Mucosa of descending colon (tissue), 3 donors: ENCODE data around the gene HOXA4. TPM values are rescaled to one million over a fixed set of nuclear protein-coding genes. Genes with fewer than 3 reads are reported as not detected.

Experiments used
- ATAC-seq: fragments of 200-7000 bp; cut with Tn5 transposase; one replicate; pipeline ENCODE4 v1.9.1; 2020; ENCODE audit warnings: mild to moderate bottlenecking, moderate library complexity
- DNase-seq, 3 donors: peaks; one replicate each; pipeline ENCODE4 v3.0.0-alpha.2; 2020
- H3K36me3 ChIP-seq: fragments of 200-600 bp; one replicate; pipeline ENCODE4 v1.8.0; 2021; ENCODE audit warnings: low read depth, mild to moderate bottlenecking
- H3K4me1 ChIP-seq: fragments of 200-600 bp; one replicate; pipeline ENCODE4 v1.8.0; 2021; ENCODE audit warnings: low read depth, mild to moderate bottlenecking
- H3K4me3 ChIP-seq: fragments of 200-600 bp; one replicate; pipeline ENCODE4 v1.8.0; 2021; ENCODE audit warnings: mild to moderate bottlenecking
- H3K9me3 ChIP-seq: fragments of 200-600 bp; one replicate; pipeline ENCODE4 v1.8.0; 2021; ENCODE audit warnings: mild to moderate bottlenecking
- CTCF ChIP-seq: fragments of 200-600 bp; IDR thresholded peaks from one replicate; pipeline ENCODE4 v1.8.0; 2022; ENCODE audit warnings: antibody characterized with exemption, mild to moderate bottlenecking
- intact Hi-C, 2 donors: fragments of 100-400 bp; cut with DNase I in 1 of 2; cut with micrococcal nuclease in 1 of 2; formaldehyde crosslinking; loops; one replicate each; pipeline versions ENCODE4 v1.11.0 to v1.11.1; 2022; cut with DNase I, micrococcal nuclease
- total RNA-seq, 3 donors: library from RNA; stranded (reverse); fragmentation: NEBNext Ultra II Directional in 2 of 3; extraction: Animal tissue kit (Norgen Biotek cat#: 25700) in 2 of 3; gene quantifications; one replicate each; pipeline versions ENCODE4 v1.2.1 to v1.2.4, GENCODE V29; 2021 to 2023
- donor health status: DM: no; HTN: no; CAD: no; lungs with moderate emphysema.
- donor health status: DM: no; HTN: no; CAD: no.
- donor health status: DM: no; HTN: yes; CAD: no.

The HOXA4 gene
- total RNA-seq, 3 donors from 2014 or later = 5.9 to 9.5 (median 8.3) TPM

GRCh38 chr7:27164045-27164366 is 33.4 kb upstream of the HOXA4 start:
- no peak for TF ChIP-seq CTCF
- no peak for ATAC-seq
- no peaks in the 10 kb centered on the region for H3K36me3 ChIP-seq
- DNase-seq = no peak
- intact Hi-C loops = loop anchor here (5.0 to 10.0 kb wide), 2 partner anchors 797 to 1299 kb away; no protein-coding TSS in a partner anchor
- peak overlapping the region; percentile 48 for H3K4me3 ChIP-seq
- peaks cover 10% of the 10 kb centered on the region for H3K4me1 ChIP-seq
- H3K9me3 ChIP-seq = no peaks in the 10 kb centered on the region

- H3K4me3 ChIP-seq = peak overlapping the region; percentile 48
- ATAC-seq (no peak), DNase-seq (peak in 1 of 3 donors; percentile 49)
- H3K4me1 ChIP-seq = peaks cover 10% of the 10 kb centered on the region
- no peaks in the 10 kb centered on the region for H3K9me3 ChIP-seq
- TF ChIP-seq CTCF = no peak
- no peaks in the 10 kb centered on the region for H3K36me3 ChIP-seq
- intact Hi-C loops = loop anchor here (5.0 to 10.0 kb wide), 2 partner anchors 796 to 1299 kb away; no protein-coding TSS in a partner anchor
Observed at GRCh38 chr7:27163288-27164044, 32.9 kb upstream of the HOXA4 start.

- TF ChIP-seq CTCF = no peak
- intact Hi-C loops = loop anchor here (5.0 to 10.0 kb wide), 2 partner anchors 795 to 1298 kb away; no protein-coding TSS in a partner anchor
- no peaks in the 10 kb centered on the region for H3K9me3 ChIP-seq
- peaks cover 10% of the 10 kb centered on the region for H3K4me1 ChIP-seq
- H3K36me3 ChIP-seq = no peaks in the 10 kb centered on the region
- ATAC-seq = no peak
- no peak overlapping the region for H3K4me3 ChIP-seq
- no peak for DNase-seq
Observed at GRCh38 chr7:27162561-27163287, 32.2 kb upstream of the HOXA4 start.

- intact Hi-C loops = loop anchor here (5.0 to 10.0 kb wide), 2 partner anchors 795 to 1297 kb away; no protein-coding TSS in a partner anchor
- peaks cover 14% of the 10 kb centered on the region for H3K4me1 ChIP-seq
- DNase-seq = peak in 2 of 3 donors; percentile 71 to 81
- H3K9me3 ChIP-seq = no peaks in the 10 kb centered on the region
- peak; percentile 10 for ATAC-seq
- no peak overlapping the region for H3K4me3 ChIP-seq
- no peak for TF ChIP-seq CTCF
- H3K36me3 ChIP-seq = no peaks in the 10 kb centered on the region
Observed at GRCh38 chr7:27161721-27162560, 31.4 kb upstream of the HOXA4 start.

GRCh38 chr7:27161214-27161720 is 30.7 kb upstream of the HOXA4 start:
- Histone ChIP-seq H3K4me3 (peak overlapping the region; percentile 15), H3K36me3 (no peaks in the 10 kb centered on the region), H3K4me1 (peaks cover 15% of the 10 kb centered on the region), H3K9me3 (no peaks in the 10 kb centered on the region)
- DNase-seq = peak; percentile 74 to 79 (median 75)
- peak; percentile 28 for ATAC-seq
- intact Hi-C loops = loop anchor here (5.0 to 10.0 kb wide), 2 partner anchors 794 to 1296 kb away; no protein-coding TSS in a partner anchor
- no peak for TF ChIP-seq CTCF
